ENCODE results near the gene GFY.
"Not testable (repeated sequence)": the region's sequence is repeated elsewhere in the genome, so short reads cannot be mapped to it uniquely, and the experiment has no call there.

The GFY gene

GRCh38 chr19:49442771-49443365 lies 17.7 kb downstream of the GFY start:
- peak overlapping the region; percentile 90 for H3K4me2 ChIP-seq (ENCODE audit: low read depth, low read length)

DNA sequence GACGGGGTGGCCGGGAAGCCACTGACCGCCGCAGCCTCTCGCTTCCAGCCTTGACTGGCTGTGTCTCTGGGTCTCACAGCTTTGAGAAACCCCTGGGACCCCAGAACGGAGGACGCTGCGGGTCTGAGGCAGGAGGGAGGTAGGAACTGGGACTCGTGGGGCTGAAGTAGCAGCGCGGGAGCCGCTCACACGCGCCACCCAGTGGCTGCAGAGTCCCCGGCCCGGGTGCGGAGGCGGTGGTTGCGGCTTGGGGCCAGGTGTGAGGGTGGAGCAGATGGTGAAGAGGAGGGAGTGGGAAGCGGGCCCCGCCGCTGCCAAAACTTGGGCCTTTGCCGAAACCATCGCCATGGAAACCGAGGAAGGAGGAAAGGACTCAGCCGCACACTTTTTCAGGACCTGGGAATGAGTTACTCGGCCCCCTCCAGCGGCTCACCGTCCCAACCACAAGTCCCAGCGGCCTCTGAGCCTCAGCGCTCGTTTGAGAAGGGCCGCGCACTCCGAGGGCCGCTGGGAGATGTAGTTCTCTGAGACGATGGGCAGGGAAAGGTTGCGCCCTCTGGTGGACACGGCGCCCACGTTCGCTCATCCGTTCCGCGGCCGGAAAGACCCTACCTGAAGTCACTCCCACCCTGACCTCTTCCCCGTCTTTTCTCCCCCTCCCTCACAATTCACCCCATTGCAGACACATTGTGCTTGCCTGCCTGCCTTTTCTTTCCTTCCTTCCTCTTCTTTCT lies 18.3 kb downstream of the GFY start:
- Histone ChIP-seq H3K4me1 (ENCODE audit: low read length) (no peaks in the 10 kb centered on the region), H3K4me3 (ENCODE audit: low read length) (peak overlapping the region; percentile 84)
- DNase-seq = peak; percentile 93

More at GRCh38 chr19:49442771-49443365, 17.7 kb downstream of the GFY start:
- no peaks in the 10 kb centered on the region for H3K4me1 ChIP-seq (ENCODE audit: low read length)
- no peaks in the 10 kb centered on the region for H3K36me3 ChIP-seq (replicated peaks; ENCODE audit: insufficient read depth, low read length)
- no peaks in the 10 kb centered on the region for H3K9me3 ChIP-seq (replicated peaks; ENCODE audit: insufficient read depth, low read length)
- H3K27me3 ChIP-seq (replicated peaks; ENCODE audit: insufficient read depth, low read length) = peaks cover 43% of the 10 kb centered on the region
- no peak for TF ChIP-seq CTCF (IDR thresholded peaks at IDR 0.05; ENCODE audit: low read length)
- TF ChIP-seq EZH2 (optimal IDR thresholded peaks at IDR 0.05; ENCODE audit: low read depth, low read length) = no peak
- no peak for TF ChIP-seq EZH2phosphoT487 (IDR thresholded peaks at IDR 0.05; ENCODE audit: low read length)
- H4K20me1 ChIP-seq (ENCODE audit: insufficient read depth, low read length) = no peaks in the 10 kb centered on the region
- peaks cover 6% of the 10 kb centered on the region; the same call in 1 of the 2 replicates for H3F3A ChIP-seq (ENCODE audit: insufficient read depth, low read length)
- no peaks in the 10 kb centered on the region for H3K79me2 ChIP-seq (ENCODE audit: low read length)
- H3K27ac ChIP-seq (ENCODE audit: low read length) = no peak overlapping the region; the same call in 1 of the 2 replicates
- peak overlapping the region; percentile 62; the same call in 1 of the 2 replicates for H3K9ac ChIP-seq (ENCODE audit: low read length)
- peak overlapping the region; percentile 84 for H3K4me3 ChIP-seq (ENCODE audit: low read length)
- no peaks in the 10 kb centered on the region for H3K9me2 ChIP-seq (replicated peaks; ENCODE audit: insufficient read depth, low read length)
- H2AFZ ChIP-seq (ENCODE audit: low read length) = peak overlapping the region; percentile 99
- peak; percentile 57 for DNase-seq

DNA sequence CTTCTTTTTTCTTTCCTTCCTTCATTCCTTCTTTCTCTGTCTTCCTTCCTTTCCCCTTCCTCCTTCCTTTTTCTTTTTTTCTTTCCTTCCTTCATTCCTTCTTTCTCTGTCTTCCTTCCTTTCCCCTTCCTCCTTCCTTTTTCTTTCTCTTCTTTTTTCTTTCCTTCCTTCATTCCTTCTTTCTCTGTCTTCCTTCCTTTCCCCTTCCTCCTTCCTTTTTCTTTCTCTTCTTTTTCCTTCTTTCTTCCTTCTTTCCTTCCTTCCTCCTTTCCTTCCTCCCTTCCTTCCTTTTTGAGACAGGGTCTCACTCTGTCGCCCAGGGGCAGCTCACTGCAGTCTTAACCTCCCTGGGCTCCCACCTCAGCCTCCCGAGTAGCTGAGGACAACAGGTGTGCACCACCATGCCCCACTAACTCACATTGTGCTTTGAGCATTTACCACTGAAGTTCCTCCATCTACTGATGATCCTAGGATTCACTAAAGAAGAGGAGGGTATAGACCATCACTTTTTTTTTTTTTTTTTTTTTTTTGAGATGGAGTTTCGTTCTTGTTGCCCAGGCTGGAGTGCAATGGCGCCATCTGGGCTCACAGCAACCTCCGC lies 19.0 kb downstream of the GFY start:
- not testable (repeated sequence) for H3F3A ChIP-seq (ENCODE audit: insufficient read depth, low read length); H3K27ac ChIP-seq (ENCODE audit: low read length); H3K9ac ChIP-seq (ENCODE audit: low read length); H3K36me3 ChIP-seq (replicated peaks; ENCODE audit: insufficient read depth, low read length); H3K9me2 ChIP-seq (replicated peaks; ENCODE audit: insufficient read depth, low read length); DNase-seq; H3K4me1 ChIP-seq (ENCODE audit: low read length); H3K9me3 ChIP-seq (replicated peaks; ENCODE audit: insufficient read depth, low read length); H4K20me1 ChIP-seq (ENCODE audit: insufficient read depth, low read length); H3K79me2 ChIP-seq (ENCODE audit: low read length)
- H3K27me3 ChIP-seq (replicated peaks; ENCODE audit: insufficient read depth, low read length) = peaks cover 29% of the 10 kb centered on the region
- H3K4me2 ChIP-seq (ENCODE audit: low read depth, low read length) = peak overlapping the region; percentile 90; the same call in 1 of the 2 replicates
- H2AFZ ChIP-seq (ENCODE audit: low read length) = peak overlapping the region; percentile 99; the same call in 1 of the 2 replicates
- H3K4me3 ChIP-seq (ENCODE audit: low read length) = peak overlapping the region; percentile 84; the same call in 1 of the 2 replicates

More for the DNA sequence above, 18.3 kb downstream of the GFY start:
- Histone ChIP-seq H3K4me2 (ENCODE audit: low read depth, low read length) (peak overlapping the region; percentile 90), H3K27me3 (replicated peaks; ENCODE audit: insufficient read depth, low read length) (peaks cover 36% of the 10 kb centered on the region), H3K9me3 (replicated peaks; ENCODE audit: insufficient read depth, low read length) (no peaks in the 10 kb centered on the region), H3K36me3 (replicated peaks; ENCODE audit: insufficient read depth, low read length) (no peaks in the 10 kb centered on the region), H3K27ac (ENCODE audit: low read length) (peak overlapping the region; percentile 28; the same call in 1 of the 2 replicates), H3F3A (ENCODE audit: insufficient read depth, low read length) (peaks cover 6% of the 10 kb centered on the region; the same call in 1 of the 2 replicates), H3K9ac (ENCODE audit: low read length) (peak overlapping the region; percentile 62; the same call in 1 of the 2 replicates), H3K9me2 (replicated peaks; ENCODE audit: insufficient read depth, low read length) (no peaks in the 10 kb centered on the region), H3K79me2 (ENCODE audit: low read length) (no peaks in the 10 kb centered on the region), H2AFZ (ENCODE audit: low read length) (peak overlapping the region; percentile 99), H4K20me1 (ENCODE audit: insufficient read depth, low read length) (no peaks in the 10 kb centered on the region)
- TF ChIP-seq EZH2 (optimal IDR thresholded peaks at IDR 0.05; ENCODE audit: low read depth, low read length) (no peak), CTCF (IDR thresholded peaks at IDR 0.05; ENCODE audit: low read length) (peak; percentile 78), EZH2phosphoT487 (IDR thresholded peaks at IDR 0.05; ENCODE audit: low read length) (no peak)
